GM12864 (cell line): ENCODE measurements around the gene TRIM9.
A peak's percentile ranks its signal among the peaks of the same experiment; 100 is the strongest.

ENCODE experiments used
- DNase-seq: peaks from one replicate; pipeline ENCODE4 v3.0.0-alpha.2; 2011; ENCODE audit warnings: low read depth
- H3K4me3 ChIP-seq: 2 replicates; pipeline ENCODE4 v1.5.1; 2011; ENCODE audit warnings: mild to moderate bottlenecking, low read depth, low read length, control low read depth
- TF ChIP-seq, protein P1 (sequence below): IDR thresholded peaks from 2 replicates; pipeline ENCODE4 v1.5.1; 2011; ENCODE audit warnings: low read depth, mild to moderate bottlenecking, moderate library complexity, low read length, control low read depth, inconsistent platforms; ENCODE audit errors: missing control alignments

Gene TRIM9

DNA sequence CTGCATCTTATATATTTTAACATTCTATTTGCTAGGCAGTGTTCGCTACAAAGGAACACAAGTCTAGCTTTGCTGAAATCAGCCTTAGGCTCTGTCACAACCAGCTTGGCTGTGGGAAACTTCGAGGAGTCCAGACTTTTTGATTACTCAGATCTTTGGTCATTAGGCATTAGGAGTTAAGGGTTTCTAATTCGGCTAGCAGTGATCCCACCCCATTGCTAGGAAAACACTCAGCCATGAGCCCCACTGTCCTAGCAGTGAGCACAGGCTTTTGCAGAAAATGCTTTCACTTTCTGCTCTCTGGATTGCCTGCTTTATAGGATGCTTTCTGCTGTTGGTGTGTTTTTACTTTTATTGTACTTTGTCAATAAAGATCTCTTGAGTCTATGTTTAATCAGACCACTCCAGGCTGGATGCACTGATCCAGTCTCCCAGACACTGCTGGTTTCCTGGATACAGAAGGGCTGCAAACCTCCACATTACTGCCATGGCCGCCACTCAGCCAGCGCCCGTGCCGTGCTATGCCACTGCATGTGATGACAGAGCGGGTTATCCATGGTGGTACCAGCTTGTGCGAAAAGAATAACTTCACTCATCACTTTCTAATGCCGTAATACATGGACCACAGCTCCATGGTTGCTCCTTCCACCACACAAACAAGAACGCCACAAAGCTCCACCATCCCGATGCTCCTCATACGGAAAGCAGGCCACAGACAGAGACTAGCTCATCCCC is 109.6 kb downstream of the TRIM9 start:
- H3K4me3 ChIP-seq: no peak overlapping the region
- TF ChIP-seq, protein P1, sequence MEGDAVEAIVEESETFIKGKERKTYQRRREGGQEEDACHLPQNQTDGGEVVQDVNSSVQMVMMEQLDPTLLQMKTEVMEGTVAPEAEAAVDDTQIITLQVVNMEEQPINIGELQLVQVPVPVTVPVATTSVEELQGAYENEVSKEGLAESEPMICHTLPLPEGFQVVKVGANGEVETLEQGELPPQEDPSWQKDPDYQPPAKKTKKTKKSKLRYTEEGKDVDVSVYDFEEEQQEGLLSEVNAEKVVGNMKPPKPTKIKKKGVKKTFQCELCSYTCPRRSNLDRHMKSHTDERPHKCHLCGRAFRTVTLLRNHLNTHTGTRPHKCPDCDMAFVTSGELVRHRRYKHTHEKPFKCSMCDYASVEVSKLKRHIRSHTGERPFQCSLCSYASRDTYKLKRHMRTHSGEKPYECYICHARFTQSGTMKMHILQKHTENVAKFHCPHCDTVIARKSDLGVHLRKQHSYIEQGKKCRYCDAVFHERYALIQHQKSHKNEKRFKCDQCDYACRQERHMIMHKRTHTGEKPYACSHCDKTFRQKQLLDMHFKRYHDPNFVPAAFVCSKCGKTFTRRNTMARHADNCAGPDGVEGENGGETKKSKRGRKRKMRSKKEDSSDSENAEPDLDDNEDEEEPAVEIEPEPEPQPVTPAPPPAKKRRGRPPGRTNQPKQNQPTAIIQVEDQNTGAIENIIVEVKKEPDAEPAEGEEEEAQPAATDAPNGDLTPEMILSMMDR: no peak
- DNase-seq: no peak

DNA sequence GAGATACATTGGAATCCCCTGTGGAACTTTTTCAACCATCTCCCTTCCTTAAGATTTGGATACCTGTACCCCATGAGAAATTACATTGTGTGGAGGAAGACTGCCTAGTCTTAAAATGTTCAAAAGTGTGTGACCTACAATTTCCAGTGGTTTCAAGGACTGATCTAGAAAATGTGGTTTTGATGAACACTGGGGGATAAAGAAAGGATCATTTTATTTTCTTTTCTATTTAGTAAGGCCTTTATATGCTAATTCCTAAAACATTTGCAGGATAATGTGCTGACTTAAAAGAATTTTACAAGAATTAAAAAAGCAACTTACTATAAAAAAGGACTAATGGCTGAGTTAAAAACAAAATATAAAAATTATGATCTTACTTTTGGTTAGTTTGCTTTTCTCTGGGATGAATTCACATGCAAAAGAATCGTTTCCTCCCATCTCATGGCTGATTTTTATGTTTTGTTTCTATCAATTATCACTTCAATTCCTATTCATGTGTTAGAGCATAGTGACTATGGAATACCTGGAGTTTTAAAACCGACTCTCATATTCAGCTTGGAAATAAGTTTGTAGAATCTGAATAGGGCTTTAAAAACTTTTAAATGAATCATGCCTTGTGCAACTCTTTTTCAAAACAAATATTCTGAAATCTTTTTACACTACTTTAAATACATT is 110.7 kb downstream of the TRIM9 start:
- TF ChIP-seq, protein P1: no peak
- DNase-seq: no peak
- no peak overlapping the region for H3K4me3 ChIP-seq

DNA sequence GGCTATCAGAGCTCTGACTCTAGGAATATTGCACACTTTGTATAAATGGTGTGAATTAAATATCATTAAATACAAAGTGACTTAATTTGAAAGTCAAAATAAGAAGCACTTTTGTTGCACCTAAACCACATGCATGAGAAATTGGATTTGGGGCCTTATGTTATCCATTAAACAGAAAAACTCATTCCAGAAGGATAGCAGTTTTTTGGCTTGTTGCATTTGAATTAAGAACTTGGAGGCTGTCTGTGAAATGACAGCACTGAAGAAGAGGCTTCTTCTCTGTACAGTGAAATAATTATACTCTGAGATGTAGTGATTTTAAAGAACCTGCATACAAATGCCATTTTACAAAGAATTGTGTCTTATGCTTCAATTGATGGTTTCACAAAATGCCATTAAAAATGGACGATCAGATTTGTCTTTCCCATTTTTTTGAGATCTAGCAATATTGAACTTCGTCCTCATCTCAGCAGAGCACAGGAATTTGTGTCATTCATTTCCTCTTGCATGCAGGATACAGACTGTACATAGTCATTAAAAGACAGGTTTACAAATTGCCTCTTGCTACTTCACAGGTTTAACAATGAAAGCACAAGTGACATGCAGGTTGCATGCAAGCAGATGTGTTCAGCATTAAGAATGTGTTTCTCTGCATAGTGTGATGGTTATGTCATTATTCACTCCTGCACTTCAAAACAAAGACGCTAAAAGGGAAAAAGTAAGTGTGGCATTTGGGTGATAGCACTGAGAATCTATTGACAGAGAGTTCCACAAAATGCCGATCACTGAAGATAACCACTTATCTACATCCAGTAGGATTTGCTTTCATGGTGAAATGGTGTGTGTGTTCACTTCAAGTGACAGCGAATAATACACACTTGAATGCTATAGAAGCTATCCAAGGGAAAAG is 114.7 kb downstream of the TRIM9 start:
- H3K4me3 ChIP-seq: no peak overlapping the region
- no peak for DNase-seq
- TF ChIP-seq, protein P1: no peak

- DNase-seq: peak; percentile 44
- TF ChIP-seq, protein P1: no peak
- no peak overlapping the region for H3K4me3 ChIP-seq
Observed at GRCh38 chr14:50978888-50979287, 116.0 kb downstream of the TRIM9 start.

DNA sequence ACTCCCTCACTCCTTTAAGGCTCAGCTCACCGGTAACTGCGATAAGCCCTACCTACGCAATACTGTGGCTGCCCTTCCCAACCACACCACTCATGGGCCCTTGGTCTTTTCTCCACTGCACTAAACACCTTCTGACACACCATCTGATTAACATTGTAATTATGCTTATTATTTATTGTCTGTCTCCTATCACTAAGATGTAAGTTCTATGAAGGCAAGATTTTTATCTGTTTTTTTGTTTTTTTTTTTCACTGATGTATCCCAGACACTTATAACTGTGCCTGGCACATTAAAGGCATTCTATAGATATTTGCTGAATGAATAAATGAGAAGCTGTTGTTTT is 116.4 kb downstream of the TRIM9 start:
- TF ChIP-seq, protein P1: no peak
- no peak for DNase-seq
- no peak overlapping the region for H3K4me3 ChIP-seq

- H3K4me3 ChIP-seq: no peak overlapping the region
- TF ChIP-seq, protein P1: no peak
- DNase-seq: no peak
Observed at GRCh38 chr14:50977863-50978528, 116.9 kb downstream of the TRIM9 start.
